Ishikawa (cell line): ENCODE measurements around the gene L2HGDH.

Experiments used
- CEBPB ChIP-seq: IDR thresholded peaks from 2 replicates; pipeline ENCODE4 v1.6.1; 2012
- CREB1 ChIP-seq: IDR thresholded peaks from 2 replicates; pipeline ENCODE4 v1.6.1; 2012; ENCODE audit warnings: low read depth
- EGR1 ChIP-seq: IDR thresholded peaks from 2 replicates; pipeline ENCODE4 v1.6.1; 2012
- EP300 ChIP-seq: IDR thresholded peaks from 2 replicates; pipeline ENCODE4 v1.6.1; 2012; ENCODE audit warnings: borderline replicate concordance
- FOXM1 ChIP-seq: IDR thresholded peaks from 2 replicates; pipeline ENCODE4 v1.6.1; 2012; ENCODE audit warnings: low read depth, borderline replicate concordance
- NFIC ChIP-seq: IDR thresholded peaks from 2 replicates; pipeline ENCODE4 v1.6.1; 2012
- RAD21 ChIP-seq: IDR thresholded peaks from 2 replicates; pipeline ENCODE4 v1.6.1; 2012; ENCODE audit warnings: low read depth
- TAF1 ChIP-seq: IDR thresholded peaks from 2 replicates; pipeline ENCODE4 v1.6.1; 2012; ENCODE audit warnings: low read depth, mild to moderate bottlenecking
- TCF12 ChIP-seq: IDR thresholded peaks from 2 replicates; pipeline ENCODE4 v1.6.1; 2012; ENCODE audit warnings: low read depth
- TEAD4 ChIP-seq: IDR thresholded peaks from 2 replicates; pipeline ENCODE4 v1.6.1; 2012
- YY1 ChIP-seq: IDR thresholded peaks from 2 replicates; pipeline ENCODE4 v1.6.1; 2012; ENCODE audit warnings: low read depth
- ZBTB7A ChIP-seq: IDR thresholded peaks from 2 replicates; pipeline ENCODE4 v1.6.1; 2012; ENCODE audit warnings: low read depth
- TF ChIP-seq, protein P1 (sequence below): IDR thresholded peaks from 2 replicates; pipeline ENCODE4 v1.6.1; 2012; ENCODE audit warnings: low read depth, mild to moderate bottlenecking
- TF ChIP-seq, protein P2 (sequence below): IDR thresholded peaks from 2 replicates; pipeline ENCODE4 v1.6.1; 2012
- TF ChIP-seq, protein P3 (sequence below): IDR thresholded peaks from 2 replicates; pipeline ENCODE4 v1.6.1; 2012

The L2HGDH gene

DNA sequence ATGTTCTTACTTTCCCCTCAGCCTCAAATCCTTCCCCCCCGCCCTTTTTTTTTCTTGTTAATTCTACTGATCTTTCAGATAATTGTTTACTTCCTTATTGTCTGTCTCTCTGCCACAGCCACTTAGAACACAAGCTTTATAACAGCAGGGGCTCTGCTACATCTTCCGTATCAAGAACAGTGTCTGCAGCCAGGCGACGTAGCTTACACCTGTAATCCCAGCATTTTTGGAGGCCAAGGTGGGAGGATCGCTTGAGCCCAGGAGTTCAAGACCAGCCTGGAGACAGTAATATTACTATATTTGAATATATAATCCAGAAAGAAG, 86.1 kb downstream of the L2HGDH start:
- TF ChIP-seq YY1: no peak
- no peak for TF ChIP-seq ZBTB7A
- TF ChIP-seq RAD21: no peak
- TF ChIP-seq TAF1: no peak
- TF ChIP-seq CEBPB: no peak
- no peak for TF ChIP-seq NFIC
- no peak for TF ChIP-seq FOXM1
- TF ChIP-seq CREB1: no peak
- TF ChIP-seq, protein P1, sequence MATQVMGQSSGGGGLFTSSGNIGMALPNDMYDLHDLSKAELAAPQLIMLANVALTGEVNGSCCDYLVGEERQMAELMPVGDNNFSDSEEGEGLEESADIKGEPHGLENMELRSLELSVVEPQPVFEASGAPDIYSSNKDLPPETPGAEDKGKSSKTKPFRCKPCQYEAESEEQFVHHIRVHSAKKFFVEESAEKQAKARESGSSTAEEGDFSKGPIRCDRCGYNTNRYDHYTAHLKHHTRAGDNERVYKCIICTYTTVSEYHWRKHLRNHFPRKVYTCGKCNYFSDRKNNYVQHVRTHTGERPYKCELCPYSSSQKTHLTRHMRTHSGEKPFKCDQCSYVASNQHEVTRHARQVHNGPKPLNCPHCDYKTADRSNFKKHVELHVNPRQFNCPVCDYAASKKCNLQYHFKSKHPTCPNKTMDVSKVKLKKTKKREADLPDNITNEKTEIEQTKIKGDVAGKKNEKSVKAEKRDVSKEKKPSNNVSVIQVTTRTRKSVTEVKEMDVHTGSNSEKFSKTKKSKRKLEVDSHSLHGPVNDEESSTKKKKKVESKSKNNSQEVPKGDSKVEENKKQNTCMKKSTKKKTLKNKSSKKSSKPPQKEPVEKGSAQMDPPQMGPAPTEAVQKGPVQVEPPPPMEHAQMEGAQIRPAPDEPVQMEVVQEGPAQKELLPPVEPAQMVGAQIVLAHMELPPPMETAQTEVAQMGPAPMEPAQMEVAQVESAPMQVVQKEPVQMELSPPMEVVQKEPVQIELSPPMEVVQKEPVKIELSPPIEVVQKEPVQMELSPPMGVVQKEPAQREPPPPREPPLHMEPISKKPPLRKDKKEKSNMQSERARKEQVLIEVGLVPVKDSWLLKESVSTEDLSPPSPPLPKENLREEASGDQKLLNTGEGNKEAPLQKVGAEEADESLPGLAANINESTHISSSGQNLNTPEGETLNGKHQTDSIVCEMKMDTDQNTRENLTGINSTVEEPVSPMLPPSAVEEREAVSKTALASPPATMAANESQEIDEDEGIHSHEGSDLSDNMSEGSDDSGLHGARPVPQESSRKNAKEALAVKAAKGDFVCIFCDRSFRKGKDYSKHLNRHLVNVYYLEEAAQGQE: no peak
- TF ChIP-seq, protein P2, sequence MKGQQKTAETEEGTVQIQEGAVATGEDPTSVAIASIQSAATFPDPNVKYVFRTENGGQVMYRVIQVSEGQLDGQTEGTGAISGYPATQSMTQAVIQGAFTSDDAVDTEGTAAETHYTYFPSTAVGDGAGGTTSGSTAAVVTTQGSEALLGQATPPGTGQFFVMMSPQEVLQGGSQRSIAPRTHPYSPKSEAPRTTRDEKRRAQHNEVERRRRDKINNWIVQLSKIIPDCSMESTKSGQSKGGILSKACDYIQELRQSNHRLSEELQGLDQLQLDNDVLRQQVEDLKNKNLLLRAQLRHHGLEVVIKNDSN: no peak
- TF ChIP-seq EP300: no peak
- TF ChIP-seq EGR1: no peak
- TF ChIP-seq TCF12: no peak
- TF ChIP-seq, protein P3, sequence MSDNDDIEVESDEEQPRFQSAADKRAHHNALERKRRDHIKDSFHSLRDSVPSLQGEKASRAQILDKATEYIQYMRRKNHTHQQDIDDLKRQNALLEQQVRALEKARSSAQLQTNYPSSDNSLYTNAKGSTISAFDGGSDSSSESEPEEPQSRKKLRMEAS: no peak
- no peak for TF ChIP-seq TEAD4

DNA sequence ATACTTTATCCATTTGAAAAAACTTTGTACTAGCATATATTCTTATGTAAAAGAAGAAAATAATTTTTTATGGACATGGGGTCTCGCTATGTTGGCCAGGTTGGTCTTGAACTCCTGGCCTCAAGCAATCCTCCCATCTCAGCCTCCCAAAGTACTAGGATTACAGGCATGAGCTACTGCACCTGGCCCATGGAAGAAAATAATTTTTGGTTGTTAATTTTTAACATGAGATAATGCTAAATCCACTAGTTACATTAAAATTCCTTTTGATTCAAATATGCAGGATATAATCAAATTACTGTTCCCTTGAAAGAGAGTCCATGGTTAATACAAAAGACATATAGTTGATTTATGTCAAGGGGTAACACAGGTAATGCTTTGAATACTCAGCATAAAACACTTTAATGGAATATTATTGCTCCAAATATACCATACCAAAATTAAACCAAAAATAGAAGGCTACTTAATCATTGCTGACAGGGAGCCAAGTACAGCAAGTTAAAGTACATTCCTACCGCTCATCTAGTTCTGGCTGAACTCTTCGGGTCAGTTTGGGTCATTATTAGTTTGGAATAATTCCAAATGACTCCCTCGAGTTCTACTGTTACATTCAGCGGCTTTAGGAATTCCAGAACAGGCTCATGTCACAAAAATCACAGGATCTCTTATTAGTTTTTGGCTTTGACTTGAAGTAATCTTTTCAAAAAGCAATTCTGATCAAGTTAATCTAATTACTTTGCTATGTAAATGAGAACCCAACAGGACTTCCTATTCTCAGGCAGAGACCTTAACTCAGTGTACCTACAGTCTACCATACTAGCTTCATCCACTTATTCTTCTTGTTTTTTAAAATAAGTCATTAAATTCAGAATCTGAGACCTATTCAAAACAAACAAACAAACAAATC, 86.7 kb downstream of the L2HGDH start:
- TF ChIP-seq TEAD4 (peak; percentile 66; the same call in 1 of the 2 replicates), YY1 (no peak), NFIC (peak; percentile 86)

DNA sequence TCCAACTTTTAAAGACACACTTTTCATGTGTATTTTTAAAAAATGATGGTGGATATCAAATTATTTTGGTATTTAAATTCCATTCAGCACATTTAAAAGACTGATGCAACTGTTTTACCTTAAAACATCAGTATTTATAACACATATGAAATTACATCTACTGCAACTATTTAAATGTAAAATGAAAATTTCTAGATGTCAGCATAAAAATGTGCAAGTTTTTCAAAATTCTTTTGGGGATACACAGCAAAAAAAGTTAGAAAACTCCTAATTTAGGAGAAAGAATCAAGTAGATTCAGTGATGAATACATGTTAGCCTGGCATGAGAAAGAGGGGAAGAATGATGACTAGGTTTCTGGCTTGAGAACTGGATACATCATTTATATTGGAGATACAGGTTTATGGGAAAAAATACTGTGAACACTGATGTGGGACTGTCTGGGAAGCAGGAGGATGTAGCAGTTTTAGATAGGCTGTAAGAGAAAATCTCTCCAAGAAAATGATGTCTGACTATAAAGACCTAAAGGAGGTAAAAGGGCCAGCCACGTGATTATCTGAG, 89.9 kb downstream of the L2HGDH start:
- TF ChIP-seq CREB1: no peak
- TF ChIP-seq RAD21: no peak
- no peak for TF ChIP-seq TAF1
- TF ChIP-seq TCF12: no peak
- no peak for TF ChIP-seq CEBPB
- TF ChIP-seq EP300: no peak
- TF ChIP-seq NFIC: no peak
- TF ChIP-seq ZBTB7A: no peak
- TF ChIP-seq, protein P1: no peak
- TF ChIP-seq, protein P3: no peak
- no peak for TF ChIP-seq YY1
- TF ChIP-seq TEAD4: no peak
- TF ChIP-seq FOXM1: no peak
- no peak for TF ChIP-seq EGR1
- TF ChIP-seq, protein P2: no peak

DNA sequence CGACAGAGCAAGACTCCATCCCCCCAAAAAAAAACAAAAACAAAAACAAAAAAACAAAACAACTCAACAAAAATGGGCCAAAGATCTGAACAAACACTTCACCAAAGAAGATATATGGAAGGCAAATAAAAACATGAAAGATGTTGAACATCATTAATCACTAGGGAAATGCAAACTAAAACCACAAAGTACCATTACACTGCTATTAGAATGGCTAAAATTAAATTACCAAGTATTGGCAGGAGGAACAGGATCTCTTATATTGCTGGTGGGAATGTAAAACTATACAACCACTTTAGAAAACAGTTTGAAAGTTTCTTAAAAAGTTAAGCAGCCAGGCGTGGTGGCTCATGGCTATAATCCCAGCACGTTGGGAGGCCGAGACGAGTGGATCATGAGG, 93.5 kb downstream of the L2HGDH start:
- TF ChIP-seq, protein P1: no peak
- TF ChIP-seq FOXM1: no peak
- no peak for TF ChIP-seq ZBTB7A
- TF ChIP-seq NFIC: no peak
- TF ChIP-seq CEBPB: no peak
- TF ChIP-seq, protein P2: no peak
- no peak for TF ChIP-seq CREB1
